HG03045 (cell line): ENCODE data around the gene PTPRD.

Source experiments
- ATAC-seq: cut with Tn5 transposase; IDR thresholded peaks from one replicate; pipeline ENCODE4 v1.9.1; 2021; ENCODE audit warnings: mild to moderate bottlenecking, moderate library complexity; ENCODE audit not compliant: unreplicated experiment

PTPRD gene

GRCh38 chr9:8447601-8448000 lies 2165.2 kb downstream of the PTPRD start:
- ATAC-seq: no peak

GRCh38 chr9:8437876-8438275 lies 2174.9 kb downstream of the PTPRD start:
- ATAC-seq: no peak

GRCh38 chr9:8437259-8437658 lies 2175.5 kb downstream of the PTPRD start:
- ATAC-seq: no peak

- ATAC-seq: no peak
Measured at GRCh38 chr9:8436786-8437185, 2176.0 kb downstream of the PTPRD start.

GRCh38 chr9:8434621-8435020 lies 2178.2 kb downstream of the PTPRD start:
- ATAC-seq: no peak

GRCh38 chr9:8432224-8432623 lies 2180.6 kb downstream of the PTPRD start:
- no peak for ATAC-seq

GRCh38 chr9:8431505-8431904 lies 2181.3 kb downstream of the PTPRD start:
- no peak for ATAC-seq

- ATAC-seq: no peak
Measured at GRCh38 chr9:8430945-8431344, 2181.9 kb downstream of the PTPRD start.

- ATAC-seq: no peak
Measured at GRCh38 chr9:8429768-8430167, 2183.0 kb downstream of the PTPRD start.

GRCh38 chr9:8429157-8429556 lies 2183.6 kb downstream of the PTPRD start:
- no peak for ATAC-seq

- no peak for ATAC-seq
Measured at GRCh38 chr9:8428389-8428788, 2184.4 kb downstream of the PTPRD start.

- no peak for ATAC-seq
Measured at GRCh38 chr9:8424786-8425410, 2187.9 kb downstream of the PTPRD start.

- no peak for ATAC-seq
Measured at GRCh38 chr9:8420416-8420815, 2192.4 kb downstream of the PTPRD start.

GRCh38 chr9:8419596-8420275 lies 2193.1 kb downstream of the PTPRD start:
- no peak for ATAC-seq

GRCh38 chr9:8417341-8417740 lies 2195.5 kb downstream of the PTPRD start:
- no peak for ATAC-seq

- no peak for ATAC-seq
Measured at GRCh38 chr9:8412327-8412726, 2200.5 kb downstream of the PTPRD start.

- ATAC-seq: no peak
Measured at GRCh38 chr9:8408575-8409190, 2204.1 kb downstream of the PTPRD start.

GRCh38 chr9:8401961-8402705 lies 2210.7 kb downstream of the PTPRD start:
- no peak for ATAC-seq

GRCh38 chr9:8400378-8400777 lies 2212.4 kb downstream of the PTPRD start:
- no peak for ATAC-seq

- no peak for ATAC-seq
Measured at GRCh38 chr9:8395022-8395421, 2217.8 kb downstream of the PTPRD start.

GRCh38 chr9:8394341-8394740 lies 2218.5 kb downstream of the PTPRD start:
- ATAC-seq: no peak

GRCh38 chr9:8392866-8393265 lies 2219.9 kb downstream of the PTPRD start:
- no peak for ATAC-seq
